Nephron progenitor cell (in vitro differentiated cells): Measurements from ENCODE around the gene PFDN5.

Experiments
- DNase-seq: peaks from one replicate; pipeline ENCODE4 v3.0.0; 2021
- H3K27ac Mint-ChIP-seq: 2 replicates; pipeline ENCODE4 v1.8.0; 2021; ENCODE audit warnings: mild to moderate bottlenecking, moderate library complexity, mixed read lengths
- H3K27me3 Mint-ChIP-seq: 2 replicates; pipeline ENCODE4 v1.8.0; 2021; ENCODE audit warnings: mild to moderate bottlenecking, low read depth, mixed read lengths; ENCODE audit not compliant: poor library complexity
- H3K36me3 Mint-ChIP-seq: 2 replicates; pipeline ENCODE4 v1.8.0; 2021; ENCODE audit warnings: low read depth, mixed read lengths
- H3K4me1 Mint-ChIP-seq: 2 replicates; pipeline ENCODE4 v1.8.0; 2021; ENCODE audit warnings: mixed read lengths
- H3K4me3 Mint-ChIP-seq: 2 replicates; pipeline ENCODE4 v1.8.0; 2021; ENCODE audit warnings: mild to moderate bottlenecking, moderate library complexity, mixed read lengths
- H3K9me3 Mint-ChIP-seq: 2 replicates; pipeline ENCODE4 v1.8.0; 2021; ENCODE audit warnings: mild to moderate bottlenecking, moderate library complexity, mixed read lengths
- TF ChIP-seq, protein P1 (sequence below): fragments of 200-600 bp; sonication (generic); IDR thresholded peaks from 2 replicates; pipeline ENCODE4 v1.5.0; 2021; ENCODE audit warnings: antibody characterized with exemption

Gene PFDN5

DNA sequence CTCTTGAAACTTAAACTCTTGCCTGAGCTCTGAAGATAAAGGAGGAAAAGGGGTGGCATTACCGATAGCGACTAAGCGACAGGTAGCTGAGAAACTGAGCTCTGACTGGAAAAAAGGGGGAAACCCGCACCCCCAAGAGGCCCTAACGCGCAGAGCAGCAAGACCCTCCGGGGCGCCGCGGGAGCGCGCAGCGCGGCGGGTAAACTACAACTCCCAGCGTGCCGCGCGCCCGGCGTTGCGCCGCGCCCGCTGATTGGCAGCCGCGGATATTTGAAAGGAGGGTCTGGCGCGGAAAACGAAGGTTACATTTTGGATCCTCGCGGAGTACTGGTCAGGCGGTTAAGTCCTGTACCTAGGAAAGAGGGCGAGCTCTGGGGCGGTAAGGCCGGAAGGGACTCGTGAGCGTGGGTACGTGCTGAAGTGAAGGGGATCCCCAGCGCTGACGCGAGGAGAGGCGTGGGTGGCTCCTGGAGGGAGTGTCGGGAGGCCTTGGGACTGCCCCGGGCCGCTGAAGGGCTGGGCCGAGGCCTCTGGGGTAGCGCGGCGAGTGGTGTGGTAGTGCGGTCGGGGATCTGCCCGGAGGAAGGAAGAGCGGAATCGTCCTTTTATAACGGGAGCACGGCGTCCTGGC is 27.2 kb upstream of the PFDN5 start, which contains the start of gene ESPL1:
ESPL1 (plus strand) TSS at position 301 of the 631 bp plus-strand sequence. CDS start 468 bp downstream, outside the sequence.
- peak within 1 kb of the TSS; percentile 58 for H3K27ac Mint-ChIP-seq
- DNase-seq = peak; percentile 82
- H3K4me3 Mint-ChIP-seq = peak within 1 kb of the TSS; percentile 98
- TF ChIP-seq, protein P1, sequence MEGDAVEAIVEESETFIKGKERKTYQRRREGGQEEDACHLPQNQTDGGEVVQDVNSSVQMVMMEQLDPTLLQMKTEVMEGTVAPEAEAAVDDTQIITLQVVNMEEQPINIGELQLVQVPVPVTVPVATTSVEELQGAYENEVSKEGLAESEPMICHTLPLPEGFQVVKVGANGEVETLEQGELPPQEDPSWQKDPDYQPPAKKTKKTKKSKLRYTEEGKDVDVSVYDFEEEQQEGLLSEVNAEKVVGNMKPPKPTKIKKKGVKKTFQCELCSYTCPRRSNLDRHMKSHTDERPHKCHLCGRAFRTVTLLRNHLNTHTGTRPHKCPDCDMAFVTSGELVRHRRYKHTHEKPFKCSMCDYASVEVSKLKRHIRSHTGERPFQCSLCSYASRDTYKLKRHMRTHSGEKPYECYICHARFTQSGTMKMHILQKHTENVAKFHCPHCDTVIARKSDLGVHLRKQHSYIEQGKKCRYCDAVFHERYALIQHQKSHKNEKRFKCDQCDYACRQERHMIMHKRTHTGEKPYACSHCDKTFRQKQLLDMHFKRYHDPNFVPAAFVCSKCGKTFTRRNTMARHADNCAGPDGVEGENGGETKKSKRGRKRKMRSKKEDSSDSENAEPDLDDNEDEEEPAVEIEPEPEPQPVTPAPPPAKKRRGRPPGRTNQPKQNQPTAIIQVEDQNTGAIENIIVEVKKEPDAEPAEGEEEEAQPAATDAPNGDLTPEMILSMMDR = peak; percentile 45
- peaks cover 21% of the 10 kb centered on the region for H3K36me3 Mint-ChIP-seq
- H3K4me1 Mint-ChIP-seq = peaks cover 55% of the 10 kb centered on the region
- H3K27me3 Mint-ChIP-seq = peaks cover 3% of the 10 kb centered on the region
- no peaks in the 10 kb centered on the region for H3K9me3 Mint-ChIP-seq

DNA sequence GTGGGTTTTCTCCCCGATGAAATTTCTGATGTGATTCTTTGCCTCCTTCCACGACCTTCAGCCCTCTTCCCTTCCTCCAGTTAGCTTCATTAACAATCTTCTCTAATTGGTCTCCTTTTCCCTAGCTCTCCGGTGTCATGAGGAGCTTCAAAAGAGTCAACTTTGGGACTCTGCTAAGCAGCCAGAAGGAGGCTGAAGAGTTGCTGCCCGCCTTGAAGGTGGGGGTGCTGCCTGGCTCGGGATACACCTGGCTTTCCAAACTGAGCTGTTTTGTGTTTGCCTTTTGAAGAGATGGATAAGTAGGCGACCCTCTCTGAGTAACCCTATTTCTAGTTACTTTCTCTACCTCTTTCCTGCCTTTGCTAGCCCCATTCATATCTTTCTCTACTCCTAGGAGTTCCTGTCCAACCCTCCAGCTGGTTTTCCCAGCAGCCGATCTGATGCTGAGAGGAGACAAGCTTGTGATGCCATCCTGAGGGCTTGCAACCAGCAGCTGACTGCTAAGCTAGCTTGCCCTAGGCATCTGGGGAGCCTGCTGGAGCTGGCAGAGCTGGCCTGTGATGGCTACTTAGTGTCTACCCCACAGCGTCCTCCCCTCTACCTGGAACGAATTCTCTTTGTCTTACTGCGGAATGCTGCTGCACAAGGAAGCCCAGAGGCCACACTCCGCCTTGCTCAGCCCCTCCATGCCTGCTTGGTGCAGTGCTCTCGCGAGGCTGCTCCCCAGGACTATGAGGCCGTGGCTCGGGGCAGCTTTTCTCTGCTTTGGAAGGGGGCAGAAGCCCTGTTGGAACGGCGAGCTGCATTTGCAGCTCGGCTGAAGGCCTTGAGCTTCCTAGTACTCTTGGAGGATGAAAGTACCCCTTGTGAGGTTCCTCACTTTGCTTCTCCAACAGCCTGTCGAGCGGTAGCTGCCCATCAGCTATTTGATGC is 26.4 kb upstream of the PFDN5 start:
- Mint-ChIP-seq H3K9me3 (no peaks in the 10 kb centered on the region), H3K4me1 (peaks cover 55% of the 10 kb centered on the region), H3K36me3 (peaks cover 21% of the 10 kb centered on the region), H3K27ac (peak overlapping the region; percentile 58), H3K4me3 (peak overlapping the region; percentile 98), H3K27me3 (peaks cover 3% of the 10 kb centered on the region)
- TF ChIP-seq, protein P1 = no peak
- DNase-seq = no peak

DNA sequence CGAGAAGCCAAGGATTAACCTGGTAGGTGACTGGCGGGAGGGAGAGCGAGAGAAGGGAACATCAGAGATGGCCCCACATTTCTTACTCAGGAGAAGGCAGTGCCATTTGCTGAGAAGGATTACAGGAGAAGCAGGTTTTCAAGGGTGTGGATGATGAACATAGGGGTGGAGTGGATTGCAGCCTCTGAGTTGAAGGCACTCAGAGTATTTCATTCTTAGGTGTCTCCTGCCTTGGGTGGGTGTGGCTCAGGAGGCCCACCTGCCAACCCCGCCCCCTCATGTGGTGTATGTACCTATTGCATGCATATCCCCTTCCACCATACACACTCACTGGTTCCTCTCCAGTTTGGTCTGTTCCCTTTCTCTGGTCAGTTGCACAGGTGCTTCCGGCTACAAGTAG is 20.9 kb upstream of the PFDN5 start:
- Mint-ChIP-seq H3K27me3 (peaks cover 3% of the 10 kb centered on the region), H3K4me1 (peaks cover 33% of the 10 kb centered on the region), H3K27ac (no peak overlapping the region), H3K36me3 (peaks cover 57% of the 10 kb centered on the region), H3K9me3 (no peaks in the 10 kb centered on the region), H3K4me3 (no peak overlapping the region)
- TF ChIP-seq, protein P1 = no peak
- no peak for DNase-seq

DNA sequence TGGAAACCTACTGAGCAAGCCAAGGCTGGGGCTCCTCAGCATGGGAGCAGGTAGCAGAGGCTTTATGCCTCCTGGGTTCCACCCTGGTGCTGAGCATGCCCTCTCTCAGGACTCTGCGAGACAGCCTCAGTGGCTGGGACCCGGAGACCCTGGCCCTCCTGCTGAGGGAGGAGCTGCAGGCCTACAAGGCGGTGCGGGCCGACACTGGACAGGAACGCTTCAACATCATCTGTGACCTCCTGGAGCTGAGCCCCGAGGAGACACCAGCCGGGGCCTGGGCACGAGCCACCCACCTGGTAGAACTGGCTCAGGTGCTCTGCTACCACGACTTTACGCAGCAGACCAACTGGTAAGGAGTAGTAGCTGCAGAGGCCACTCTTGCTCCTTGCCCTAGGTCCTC is 18.8 kb upstream of the PFDN5 start:
- Mint-ChIP-seq H3K9me3 (no peaks in the 10 kb centered on the region), H3K27me3 (peaks cover 3% of the 10 kb centered on the region), H3K4me1 (peaks cover 12% of the 10 kb centered on the region)

DNA sequence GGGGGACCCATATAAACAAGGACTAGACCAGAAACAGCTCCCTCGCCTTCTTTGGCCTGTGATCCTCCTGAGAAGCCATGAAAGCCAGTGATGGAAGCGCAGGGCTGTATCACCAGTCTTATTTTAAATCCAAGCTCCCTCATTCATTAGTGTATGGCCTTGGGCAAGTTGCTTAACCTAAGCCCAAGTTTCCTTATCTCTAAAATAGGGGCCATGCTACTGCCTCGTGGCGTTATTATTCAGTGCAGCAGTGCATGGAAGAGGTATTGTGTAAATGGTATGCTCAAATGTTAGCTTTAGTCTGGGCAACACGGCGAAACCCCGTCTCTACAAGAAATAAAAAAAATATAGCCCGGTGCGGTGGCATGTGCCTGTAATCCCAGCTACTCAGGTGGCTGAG is 17.4 kb upstream of the PFDN5 start:
- Mint-ChIP-seq H3K9me3 (no peaks in the 10 kb centered on the region), H3K27ac (no peak overlapping the region), H3K36me3 (peaks cover 59% of the 10 kb centered on the region), H3K4me1 (no peaks in the 10 kb centered on the region), H3K4me3 (no peak overlapping the region), H3K27me3 (peaks cover 4% of the 10 kb centered on the region)
- DNase-seq = no peak
- TF ChIP-seq, protein P1 = no peak

More for the DNA sequence above, 18.8 kb upstream of the PFDN5 start:
- no peak for DNase-seq
- H3K27ac Mint-ChIP-seq = no peak overlapping the region
- no peak overlapping the region for H3K4me3 Mint-ChIP-seq
- peaks cover 58% of the 10 kb centered on the region for H3K36me3 Mint-ChIP-seq
- TF ChIP-seq, protein P1 = no peak
